Left kidney (tissue), 2 donors: ENCODE data around the gene NR1H2. TPM values are rescaled to one million over a fixed set of nuclear protein-coding genes. Genes with fewer than 3 reads are reported as not detected.
"Not testable (repeated sequence)": the region's sequence is repeated elsewhere in the genome, so short reads cannot be mapped to it uniquely, and the experiment has no call there.

Experiments used
- DNase-seq: peaks from one replicate; pipeline ENCODE4 v3.0.0-alpha.2; 2013
- polyA plus RNA-seq: library from polyadenylated mRNA; unstranded; fragments of 120-200 nt; gene quantifications from one replicate; pipeline ENCODE4 v1.2.1, GENCODE V29; 2013; ENCODE audit not compliant: insufficient read length

The NR1H2 gene
- polyA plus RNA-seq, 1 donor = 32.1 TPM

DNA sequence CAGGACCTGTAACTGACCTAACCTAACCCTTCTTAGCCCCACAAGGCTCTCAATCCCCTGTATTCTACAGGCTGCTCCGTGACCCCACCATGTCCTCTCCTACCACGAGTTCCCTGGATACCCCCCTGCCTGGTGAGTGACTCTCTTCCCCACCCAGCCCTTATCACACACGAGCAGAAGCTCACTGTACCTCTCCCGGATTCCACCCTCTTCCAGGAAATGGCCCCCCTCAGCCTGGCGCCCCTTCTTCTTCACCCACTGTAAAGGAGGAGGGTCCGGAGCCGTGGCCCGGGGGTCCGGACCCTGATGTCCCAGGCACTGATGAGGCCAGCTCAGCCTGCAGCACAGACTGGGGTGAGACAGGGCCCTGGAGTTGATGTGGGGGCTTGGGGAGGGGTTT is 1.3 kb downstream of the NR1H2 start:
- no peak for DNase-seq

- no peak for DNase-seq
Observed at GRCh38 chr19:50378169-50378862, 2.1 kb downstream of the NR1H2 start.

- DNase-seq = no peak
Observed at GRCh38 chr19:50378863-50379236, 2.6 kb downstream of the NR1H2 start.

GRCh38 chr19:50379602-50380001 is 3.3 kb downstream of the NR1H2 start:
- no peak for DNase-seq

DNA sequence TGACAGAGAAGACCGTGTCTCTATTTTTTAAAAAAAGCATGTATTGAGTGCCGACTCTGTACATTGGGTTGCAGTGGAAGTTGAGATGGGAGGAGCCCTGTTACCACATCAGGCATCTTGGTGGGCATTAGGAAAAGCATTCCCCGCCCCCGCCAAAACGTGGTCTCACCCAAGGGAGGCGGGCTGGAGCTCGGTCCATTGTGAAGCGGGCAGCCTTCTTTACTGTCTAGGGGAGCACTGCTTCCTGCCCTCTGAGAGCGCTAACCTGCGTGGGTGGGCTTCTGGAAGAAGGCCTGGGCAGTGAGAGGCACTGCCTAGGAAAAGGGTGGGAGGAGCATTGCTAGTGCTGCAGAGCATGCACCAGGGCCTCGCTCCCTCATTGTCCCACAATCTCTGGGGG is 3.9 kb downstream of the NR1H2 start:
- DNase-seq = no peak

- no peak for DNase-seq
Observed at GRCh38 chr19:50380751-50381151, 4.5 kb downstream of the NR1H2 start.

DNA sequence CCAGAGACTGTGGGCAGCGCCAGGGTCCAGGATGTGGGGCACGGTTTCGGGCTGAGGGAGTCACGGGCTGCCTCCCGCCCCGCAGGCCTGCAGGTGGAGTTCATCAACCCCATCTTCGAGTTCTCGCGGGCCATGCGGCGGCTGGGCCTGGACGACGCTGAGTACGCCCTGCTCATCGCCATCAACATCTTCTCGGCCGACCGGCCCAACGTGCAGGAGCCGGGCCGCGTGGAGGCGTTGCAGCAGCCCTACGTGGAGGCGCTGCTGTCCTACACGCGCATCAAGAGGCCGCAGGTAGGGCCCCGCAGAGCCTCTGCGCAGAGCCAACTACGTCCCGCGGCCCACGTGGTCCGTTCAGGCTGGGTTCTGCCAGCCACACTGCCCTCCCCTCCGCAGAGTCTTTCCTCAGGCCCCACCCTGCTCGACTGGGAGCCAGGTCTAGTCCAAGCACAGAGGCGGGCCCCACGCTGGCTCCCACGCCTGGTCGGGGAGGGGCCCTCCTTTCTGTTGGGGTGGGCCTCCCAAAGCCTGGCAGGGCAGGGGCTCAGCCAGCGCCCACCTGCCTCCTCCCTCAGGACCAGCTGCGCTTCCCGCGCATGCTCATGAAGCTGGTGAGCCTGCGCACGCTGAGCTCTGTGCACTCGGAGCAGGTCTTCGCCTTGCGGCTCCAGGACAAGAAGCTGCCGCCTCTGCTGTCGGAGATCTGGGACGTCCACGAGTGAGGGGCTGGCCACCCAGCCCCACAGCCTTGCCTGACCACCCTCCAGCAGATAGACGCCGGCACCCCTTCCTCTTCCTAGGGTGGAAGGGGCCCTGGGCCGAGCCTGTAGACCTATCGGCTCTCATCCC is 5.8 kb downstream of the NR1H2 start:
- no peak for DNase-seq

DNA sequence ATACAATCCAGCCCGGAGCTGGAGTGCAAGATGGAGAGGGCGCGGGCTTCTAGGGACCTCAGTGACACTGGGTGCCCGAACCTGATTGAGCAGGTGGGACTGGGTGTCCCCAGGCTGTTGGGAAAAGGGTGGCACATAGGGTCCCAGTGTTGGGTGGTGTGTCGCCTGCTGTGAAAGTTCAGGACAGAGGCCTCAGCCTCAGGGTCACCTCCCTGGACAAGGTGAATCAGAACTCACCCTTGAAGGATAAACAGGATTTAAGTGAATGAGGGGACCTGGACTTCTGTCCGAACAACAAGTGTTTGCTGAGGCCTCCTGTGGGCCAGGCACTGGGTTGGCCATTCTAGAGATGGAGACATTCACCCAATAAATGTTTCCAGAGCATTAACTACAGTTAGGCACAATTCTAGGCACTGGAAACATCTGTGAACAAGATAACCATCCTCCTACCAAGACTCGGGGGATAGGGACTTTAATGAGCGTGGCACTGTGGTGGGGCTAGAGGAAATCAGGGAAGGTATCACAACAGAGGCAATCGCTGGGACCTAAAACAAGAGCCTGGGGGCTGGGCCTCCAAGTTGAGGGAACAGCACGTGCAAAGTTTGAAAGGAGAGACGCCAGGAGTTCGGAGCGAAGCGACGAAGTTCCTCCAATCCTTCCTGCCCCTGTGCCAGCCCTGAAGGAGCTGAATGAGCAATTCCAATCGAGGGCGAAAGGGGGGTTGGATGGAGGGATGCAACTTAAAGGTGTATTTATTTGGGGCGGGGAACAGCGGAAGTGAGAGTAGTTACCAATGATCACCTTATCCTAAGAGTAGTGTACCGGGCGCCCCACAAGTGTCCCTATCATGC is 7.0 kb downstream of the NR1H2 start:
- no peak for DNase-seq

DNA sequence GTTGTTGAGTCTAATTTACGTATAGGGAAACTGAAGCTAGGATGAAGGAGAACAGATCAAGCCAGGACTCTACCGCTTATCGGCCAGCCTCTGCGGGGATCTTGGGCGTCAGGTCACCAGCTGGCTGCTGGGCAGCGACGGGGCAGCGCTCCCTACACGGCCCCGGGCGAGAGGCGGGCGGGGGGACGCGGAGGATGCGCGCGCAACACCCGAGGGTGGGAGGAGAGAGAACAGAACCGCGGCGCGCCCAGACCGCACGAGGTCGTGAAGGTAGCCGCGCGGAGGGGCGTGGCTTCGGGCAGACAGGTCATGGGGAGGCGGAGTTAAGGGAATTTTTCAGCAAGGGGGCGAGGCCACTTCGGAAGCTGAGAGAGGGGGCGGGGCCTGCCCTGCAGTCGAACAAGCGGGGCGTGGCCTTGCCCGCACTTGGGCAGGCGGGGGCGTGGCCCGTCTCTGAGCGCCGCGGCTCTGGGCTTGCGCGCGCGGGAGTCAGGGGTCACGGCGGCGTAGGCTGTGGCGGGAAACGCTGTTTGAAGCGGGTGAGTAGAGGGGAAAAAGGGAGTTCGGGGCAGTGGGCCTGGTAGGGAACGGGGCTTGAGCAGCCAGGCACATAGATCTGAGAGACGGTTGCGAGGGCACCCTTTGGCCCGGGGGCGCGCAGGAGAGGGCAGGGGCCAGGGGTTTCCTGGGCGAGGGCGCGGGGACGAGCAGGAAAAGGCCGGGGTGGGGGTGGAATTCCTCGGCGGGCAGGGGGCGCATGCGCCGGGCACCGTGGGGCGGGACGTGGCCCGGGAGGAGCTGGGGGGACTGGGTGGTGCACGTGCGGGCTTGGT is 7.8 kb downstream of the NR1H2 start, which contains the start of gene POLD1:
TSS of gene POLD1 (plus strand) at position 496 of the 833 bp plus-strand sequence. CDS start 14,505 bp downstream, outside the sequence.
- DNase-seq = peak; percentile 95

- no peak for DNase-seq
Observed at GRCh38 chr19:50384685-50385535, 8.7 kb downstream of the NR1H2 start.

DNA sequence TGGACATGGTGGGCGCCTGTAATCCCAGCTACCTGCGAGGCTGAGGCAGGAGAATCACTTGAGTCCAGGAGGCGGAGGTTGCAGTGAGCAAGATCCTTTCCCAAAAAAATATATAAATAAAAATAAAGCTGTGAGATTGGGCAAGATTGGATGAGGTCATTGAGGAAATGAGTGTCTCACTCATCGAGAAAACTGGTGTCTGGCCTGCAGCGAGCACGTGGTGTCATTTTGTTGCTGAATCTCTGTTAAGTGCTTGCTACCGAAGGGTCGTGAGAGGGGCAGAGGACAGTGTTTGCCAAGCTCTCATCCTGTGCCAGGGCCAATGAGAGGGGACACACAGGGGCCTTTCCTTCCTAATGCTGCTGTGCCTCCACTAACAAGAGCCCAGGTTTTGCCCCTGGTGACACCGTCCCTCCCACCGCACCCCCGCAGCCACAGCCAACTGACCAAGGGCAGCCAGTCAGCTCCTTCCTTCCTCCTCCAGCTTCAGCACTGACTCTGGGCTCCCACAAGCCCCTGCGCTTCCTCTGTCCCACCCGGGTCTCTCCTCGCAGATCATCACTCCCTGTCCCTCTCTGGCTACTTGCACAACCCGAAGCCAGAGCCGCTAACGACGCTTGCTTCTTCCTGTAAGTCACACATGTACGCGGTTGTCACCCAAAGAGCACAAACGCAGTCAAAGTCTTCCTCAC is 11.1 kb downstream of the NR1H2 start:
- DNase-seq = no peak

GRCh38 chr19:50387868-50388245 is 11.6 kb downstream of the NR1H2 start:
- DNase-seq = no peak

DNA sequence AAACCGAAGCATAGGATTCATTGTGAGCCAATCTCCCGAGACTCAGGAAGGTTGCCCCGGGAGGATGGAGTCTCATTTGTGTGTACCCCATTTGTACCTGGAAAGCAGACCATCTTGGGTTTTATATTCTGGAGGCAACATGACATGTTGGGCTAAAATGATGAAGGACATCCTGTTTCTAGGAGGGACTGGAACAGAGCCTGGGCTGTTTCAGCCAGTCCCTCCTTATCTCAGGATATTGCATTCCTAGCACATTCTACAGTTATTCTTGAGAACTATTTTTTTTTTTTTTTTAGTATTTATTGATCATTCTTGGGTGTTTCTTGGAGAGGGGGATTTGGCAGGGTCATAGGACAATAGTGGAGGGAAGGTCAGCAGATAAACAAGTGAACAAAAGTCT is 14.0 kb downstream of the NR1H2 start:
- DNase-seq = not testable (repeated sequence)

GRCh38 chr19:50390952-50391351 is 14.7 kb downstream of the NR1H2 start:
- not testable (repeated sequence) for DNase-seq

DNA sequence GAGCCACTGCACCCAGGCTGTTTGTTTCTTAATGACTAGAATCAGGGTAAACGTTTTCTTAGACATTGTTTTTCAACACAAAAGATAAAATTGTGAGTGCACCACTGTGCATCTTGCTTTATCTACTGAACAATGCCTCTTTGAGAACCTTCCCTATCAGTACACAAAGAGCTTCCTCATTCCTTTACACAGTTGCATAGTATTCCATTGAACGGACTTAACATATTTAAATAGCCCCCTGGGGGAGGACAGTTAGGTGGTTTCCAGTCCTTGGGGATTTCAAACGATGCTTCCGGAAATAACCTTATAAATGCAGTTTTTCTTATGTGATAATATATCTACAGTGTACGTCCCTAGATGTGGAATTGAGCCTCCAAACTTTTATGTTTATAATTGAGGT is 16.5 kb downstream of the NR1H2 start:
- no peak for DNase-seq

- no peak for DNase-seq
Observed at GRCh38 chr19:50393589-50393988, 17.3 kb downstream of the NR1H2 start.

DNA sequence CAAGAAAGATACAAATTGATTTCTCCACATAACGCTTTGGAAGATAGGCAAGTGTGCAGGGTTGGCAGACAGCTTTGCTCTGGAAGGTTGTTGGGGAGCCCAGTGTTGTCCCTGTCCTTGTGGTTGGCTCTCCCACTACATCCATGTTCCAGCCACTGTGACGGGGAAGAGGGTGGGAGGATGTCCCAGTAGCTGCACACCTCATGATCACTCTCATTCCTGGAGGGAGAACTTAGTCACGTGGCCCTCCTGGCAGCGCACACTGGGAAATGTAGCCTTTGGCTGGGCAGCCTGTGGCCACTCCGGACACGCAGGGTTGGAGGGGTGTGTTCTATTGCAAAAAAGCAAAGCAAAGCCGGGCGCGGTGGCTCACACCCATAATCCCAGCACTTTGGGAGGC is 17.8 kb downstream of the NR1H2 start:
- DNase-seq = no peak

- no peak for DNase-seq
Observed at GRCh38 chr19:50398675-50399367, 22.6 kb downstream of the NR1H2 start.

- DNase-seq = no peak
Observed at GRCh38 chr19:50399368-50399745, 23.1 kb downstream of the NR1H2 start.
